Left lung (tissue), 10 donors: ENCODE measurements around the gene SVOPL. TPM values are rescaled to one million over a fixed set of nuclear protein-coding genes. Genes with fewer than 3 reads are reported as not detected.

Experiments
- ATAC-seq: fragments of 200-7000 bp; cut with Tn5 transposase; one replicate; pipeline ENCODE4 v1.9.1; 2020; ENCODE audit warnings: moderate library complexity
- DNase-seq, 4 donors: peaks; one replicate each; pipeline ENCODE4 v3.0.0-alpha.2; 2013 to 2020
- H3K27ac ChIP-seq, 2 donors: fragments of 200-600 bp; sonication (generic) in 1 of 2; one replicate each; pipeline versions ENCODE4 v1.5.0 to v1.8.0; 2020 to 2021
- H3K27me3 ChIP-seq, 2 donors: fragments of 200-600 bp; sonication (generic) in 1 of 2; one replicate each; pipeline versions ENCODE4 v1.5.0 to v1.8.0; 2020 to 2021
- H3K36me3 ChIP-seq, 2 donors: fragments of 200-600 bp; sonication (generic) in 1 of 2; one replicate each; pipeline versions ENCODE4 v1.5.0 to v1.8.0; 2020 to 2021
- H3K4me1 ChIP-seq, 2 donors: fragments of 200-600 bp; one replicate each; pipeline ENCODE4 v1.8.0; 2021
- H3K4me3 ChIP-seq, 2 donors: fragments of 200-600 bp; sonication (generic) in 1 of 2; one replicate each; pipeline versions ENCODE4 v1.5.0 to v1.8.0; 2020 to 2021; ENCODE audit warnings: mild to moderate bottlenecking in 1 of 2
- H3K9me3 ChIP-seq, 2 donors: fragments of 200-600 bp; sonication (generic) in 1 of 2; one replicate each; pipeline versions ENCODE4 v1.5.0 to v1.8.0; 2020 to 2021
- CTCF ChIP-seq, 2 donors: fragments of 200-600 bp; sonication (generic) in 1 of 2; IDR thresholded peaks; one replicate each; pipeline versions ENCODE4 v1.5.0 to v1.8.0; 2021; ENCODE audit warnings: antibody characterized with exemption in 2 of 2
- intact Hi-C, 2 donors: fragments of 100-400 bp; cut with DNase I; formaldehyde crosslinking; loops; one replicate each; pipeline versions ENCODE4 v1.11.2 to v1.14.2; 2022
- polyA plus RNA-seq, 6 donors: library from polyadenylated mRNA; unstranded; fragments of 120-200 nt; gene quantifications; one replicate each; pipeline ENCODE4 v1.2.1, GENCODE V29; 2013; ENCODE audit not compliant: insufficient read length in 6 of 6
- total RNA-seq, 2 donors: library from RNA; stranded (reverse); fragmentation: NEBNext Ultra II Directional; extraction: Animal tissue kit (Norgen Biotek cat#: 25700); gene quantifications; one replicate each; pipeline ENCODE4 v1.2.1, GENCODE V29; 2021
- donor health status: DM: no; HTN: yes; CAD: no.
- donor health status: DM: no; HTN: no; CAD: no.

SVOPL gene
- total and polyA plus RNA-seq, 8 donors: 0.26 to 3.8 (median 2.5) TPM; not detected in 1

- Histone ChIP-seq H3K4me3 (no peak overlapping the region), H3K4me1 (no peaks in the 10 kb centered on the region), H3K36me3 (no peaks in the 10 kb centered on the region), H3K9me3 (no peaks in the 10 kb centered on the region), H3K27ac (no peak overlapping the region), H3K27me3 (no peaks in the 10 kb centered on the region)
- no peak for ATAC-seq
- TF ChIP-seq CTCF (IDR thresholded peaks at IDR 0.05): no peak
- intact Hi-C loops: no loop called here
- DNase-seq: no peak
Observed at GRCh38 chr7:138602451-138602850, 98.7 kb downstream of the SVOPL start.

GRCh38 chr7:138595454-138595853, 105.7 kb downstream of the SVOPL start:
- H3K27ac ChIP-seq: no peak overlapping the region
- no peaks in the 10 kb centered on the region for H3K9me3 ChIP-seq
- no peak for ATAC-seq
- H3K4me1 ChIP-seq: no peaks in the 10 kb centered on the region
- no peaks in the 10 kb centered on the region for H3K27me3 ChIP-seq
- no peaks in the 10 kb centered on the region for H3K36me3 ChIP-seq
- no peak for DNase-seq
- H3K4me3 ChIP-seq: no peak overlapping the region
- no peak for TF ChIP-seq CTCF (IDR thresholded peaks at IDR 0.05)
- intact Hi-C loops: no loop called here

GRCh38 chr7:138590154-138590553, 111.0 kb downstream of the SVOPL start:
- Histone ChIP-seq H3K27ac (no peak overlapping the region), H3K36me3 (peaks cover 0 to 13% of the 10 kb centered on the region in 2 donors), H3K4me3 (no peak overlapping the region), H3K4me1 (no peaks in the 10 kb centered on the region), H3K27me3 (no peaks in the 10 kb centered on the region), H3K9me3 (no peaks in the 10 kb centered on the region)
- TF ChIP-seq CTCF (IDR thresholded peaks at IDR 0.05): no peak
- DNase-seq (no peak), ATAC-seq (no peak)
- intact Hi-C loops: no loop called here

- no peak overlapping the region for H3K27ac ChIP-seq
- H3K27me3 ChIP-seq: no peaks in the 10 kb centered on the region
- ATAC-seq (no peak), DNase-seq (no peak)
- H3K4me1 ChIP-seq: no peaks in the 10 kb centered on the region
- H3K4me3 ChIP-seq: no peak overlapping the region
- intact Hi-C loops: no loop called here
- H3K36me3 ChIP-seq: peaks cover 0 to 21% of the 10 kb centered on the region in 2 donors
- TF ChIP-seq CTCF (IDR thresholded peaks at IDR 0.05): no peak
- H3K9me3 ChIP-seq: no peaks in the 10 kb centered on the region
Observed at GRCh38 chr7:138588986-138589385, 112.2 kb downstream of the SVOPL start.

GRCh38 chr7:138587485-138587884, 113.7 kb downstream of the SVOPL start:
- DNase-seq: no peak
- Histone ChIP-seq H3K4me1 (no peaks in the 10 kb centered on the region), H3K36me3 (peaks cover 0 to 33% of the 10 kb centered on the region in 2 donors), H3K27me3 (no peaks in the 10 kb centered on the region), H3K27ac (no peak overlapping the region), H3K4me3 (no peak overlapping the region), H3K9me3 (no peaks in the 10 kb centered on the region)
- ATAC-seq: no peak
- intact Hi-C loops: no loop called here
- no peak for TF ChIP-seq CTCF (IDR thresholded peaks at IDR 0.05)
